ENCODE results near the gene CTSO. TPM values are rescaled to one million over a fixed set of nuclear protein-coding genes. Genes with fewer than 3 reads are reported as not detected.

Gene CTSO
- total and polyA plus RNA-seq, 2 of the 8 experiments (the other 6 are each of a cell fraction or from before 2014, with no cell fraction given): 0.39 to 0.41 TPM

DNA sequence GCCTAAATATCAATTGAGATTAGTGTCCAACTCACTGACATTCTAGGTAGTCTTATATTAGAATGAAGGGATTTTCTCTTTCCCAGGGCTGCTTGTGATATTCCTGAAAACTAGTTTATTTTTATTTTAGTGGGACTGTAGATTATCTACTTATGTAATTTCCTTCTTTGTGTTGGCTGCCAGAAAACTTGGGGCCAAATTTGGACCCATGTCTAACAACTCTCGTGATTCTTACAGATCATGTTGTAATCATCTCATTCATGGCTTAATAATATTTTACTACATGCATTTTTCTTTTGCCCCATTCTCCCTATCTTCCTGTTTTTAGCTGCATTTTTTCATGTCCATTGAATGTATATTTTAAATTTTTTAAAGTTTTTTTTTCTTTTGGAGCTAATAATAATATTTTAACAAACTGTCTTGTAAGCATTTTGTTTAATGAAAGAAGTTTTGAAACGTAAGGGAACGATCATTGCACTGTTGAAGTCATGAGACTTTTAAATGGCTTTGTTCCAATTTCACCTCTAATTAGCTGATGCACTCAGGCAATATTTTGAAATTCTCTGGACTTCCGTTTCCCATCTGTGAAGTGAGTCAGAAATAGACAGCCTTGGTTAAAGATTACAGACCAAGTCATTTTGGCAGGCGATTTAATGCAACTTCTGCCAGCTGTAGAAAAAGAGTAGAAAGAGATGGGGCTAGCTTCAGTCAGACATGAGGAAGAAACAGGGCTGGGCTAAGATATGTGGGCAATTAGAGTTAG lies 64.5 kb downstream of the CTSO start:
- Histone ChIP-seq H3K79me1 (ENCODE audit: low read depth, low read length) (no peaks in the 10 kb centered on the region), H2AFZ (ENCODE audit: low read length) (no peak overlapping the region), H4K5ac (ENCODE audit: insufficient read length, low read depth, low read length) (no peak overlapping the region), H3K9me3 (ENCODE audit: insufficient read depth in 2 of 2, low read depth in 1 of 2, low read length in 1 of 2) (no peaks in the 10 kb centered on the region), H3K27me3 (replicated peaks in 1 of 4; ENCODE audit: control insufficient read depth in 3 of 4, extremely low read depth in 1 of 4, insufficient read depth in 3 of 4, low read length in 3 of 4) (no peaks in the 10 kb centered on the region), H2AK5ac (ENCODE audit: low read depth, low read length) (no peak overlapping the region), H3K79me2 (ENCODE audit: control insufficient read depth in 1 of 2, insufficient read depth in 2 of 2, low read length in 2 of 2) (no peaks in the 10 kb centered on the region), H2BK20ac (ENCODE audit: low read length) (no peak overlapping the region), H2BK15ac (ENCODE audit: low read length) (no peak overlapping the region), H3K4ac (replicated peaks; ENCODE audit: insufficient read length, low read depth, low read length) (no peak overlapping the region), H4K91ac (replicated peaks; ENCODE audit: insufficient read length, low read length) (no peak overlapping the region), H2BK12ac (ENCODE audit: low read depth, low read length) (no peak overlapping the region), H3K4me3 (ENCODE audit: extremely low read depth in 1 of 4, insufficient read depth in 2 of 4, low read depth in 3 of 4, low read length in 4 of 4) (no peak overlapping the region), H3K9ac (replicated peaks in 1 of 4; ENCODE audit: extremely low read depth in 1 of 4, low read depth in 3 of 4, low read length in 3 of 4) (no peak overlapping the region), H3K23me2 (ENCODE audit: low read depth, low read length) (no peaks in the 10 kb centered on the region), H3K36me3 (ENCODE audit: control insufficient read depth in 2 of 4, insufficient read depth in 4 of 4, low read length in 3 of 4) (no peaks in the 10 kb centered on the region), H3K14ac (ENCODE audit: insufficient read length) (no peak overlapping the region), H3K4me2 (ENCODE audit: insufficient read depth in 1 of 2, low read depth in 2 of 2, low read length in 2 of 2) (no peak overlapping the region), H3K56ac (replicated peaks; ENCODE audit: insufficient read length, low read depth, low read length) (no peak overlapping the region), H4K20me1 (replicated peaks in 1 of 2; ENCODE audit: control insufficient read depth in 1 of 2, insufficient read depth in 2 of 2, low read length in 2 of 2) (no peaks in the 10 kb centered on the region), H3K27ac (ENCODE audit: low read depth, low read length) (no peak overlapping the region), H2BK120ac (replicated peaks; ENCODE audit: low read depth, low read length) (no peak overlapping the region), H2BK5ac (ENCODE audit: low read depth, low read length) (no peak overlapping the region), H4K8ac (ENCODE audit: extremely low read depth, insufficient read depth, low read length) (no peak overlapping the region), H3K23ac (ENCODE audit: insufficient read length) (no peak overlapping the region), H3K18ac (ENCODE audit: extremely low read depth, low read length) (no peak overlapping the region), H3K4me1 (replicated peaks in 1 of 4; ENCODE audit: control insufficient read depth in 3 of 4, insufficient read depth in 4 of 4, low read length in 3 of 4) (no peaks in the 10 kb centered on the region)
- CTCF ChIA-PET (ENCODE audit: partially characterized antibody): interaction anchor here (0.6 to 1.4 kb wide), 2 partner anchors 19 to 32 kb away, joined by 3 read pairs; no protein-coding TSS in a partner anchor
- FAIRE-seq: no peak
- POLR2A ChIA-PET (ENCODE audit: partially characterized antibody): no interaction called here
- WGBS, 2 experiments (ENCODE audit: extremely low coverage in 1 of 2, insufficient coverage in 1 of 2, insufficient read length in 1 of 2, insufficient replicate concordance in 2 of 2, low coverage in 1 of 2, low lambda C conversion rate in 2 of 2, missing lambda C conversion rate in 1 of 2): 76% methylated on average over 5 of the region's 5 CpGs; no CpG with 5 or more reads in 1 of the 2 experiments
- DNase-seq (ENCODE audit: low read depth in 1 of 2, low spot score in 2 of 2): no peak
- no peak for TF ChIP-seq RBBP5 (IDR thresholded peaks at IDR 0.05; ENCODE audit: borderline replicate concordance, low read depth, low read length)
- no peak for TF ChIP-seq JUND (IDR thresholded peaks at IDR 0.05; ENCODE audit: low read length)
- no peak for TF ChIP-seq KDM4A (IDR thresholded peaks at IDR 0.05; ENCODE audit: low read depth, low read length, severe bottlenecking)
- TF ChIP-seq SIX5 (IDR thresholded peaks at IDR 0.05; ENCODE audit: low read depth, low read length): no peak
- no peak for TF ChIP-seq SIN3A (conservative IDR thresholded peaks at IDR 0.05 in 1 of 2, IDR thresholded peaks at IDR 0.05 in 1 of 2; ENCODE audit: low read depth in 1 of 2, low read length in 2 of 2)
